NCI-H1105 (cell line): ENCODE results near the gene RAPGEF1.
"Not testable (repeated sequence)": the region's sequence is repeated elsewhere in the genome, so short reads cannot be mapped to it uniquely, and the experiment has no call there.

Experiments
- DNase-seq: peaks from one replicate; lab custom pipeline; 2025; lab: John Stamatoyannopoulos, UW

Gene RAPGEF1

DNA sequence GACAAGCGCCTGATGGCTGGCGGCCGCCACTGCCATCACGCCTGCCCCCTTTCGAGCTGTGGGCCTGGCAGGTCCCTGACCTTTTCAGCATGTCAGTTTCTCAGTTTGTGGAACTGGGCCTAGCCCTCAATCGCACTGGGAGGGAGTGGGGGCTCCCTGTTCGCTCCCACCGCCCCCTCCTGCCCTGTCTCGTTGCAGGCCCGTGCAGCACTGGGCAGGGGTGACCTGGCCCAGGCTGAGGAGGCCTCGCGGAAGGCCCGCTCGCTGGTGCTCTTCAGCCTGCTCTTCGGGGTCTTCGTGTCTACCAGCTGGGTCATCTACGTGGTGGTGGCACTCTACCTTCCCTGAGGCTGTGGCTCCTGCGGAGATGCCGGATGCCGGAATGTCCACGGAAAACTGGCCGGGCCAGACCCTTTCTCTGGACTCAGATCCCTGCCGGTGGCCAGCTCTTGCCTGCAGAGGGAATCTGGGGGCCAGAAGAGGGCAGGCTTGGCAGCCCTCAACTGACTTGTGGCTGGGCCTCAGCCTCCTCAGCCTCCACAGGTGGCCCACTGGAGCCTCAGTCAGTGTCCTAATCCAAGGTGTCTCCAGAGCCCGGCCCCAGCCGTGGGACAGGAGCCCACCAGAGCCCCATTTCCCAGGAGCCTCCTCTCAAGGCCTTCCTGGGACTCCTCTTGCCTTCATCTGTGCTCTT, 181.9 kb downstream of the RAPGEF1 start:
- DNase-seq: no peak

DNA sequence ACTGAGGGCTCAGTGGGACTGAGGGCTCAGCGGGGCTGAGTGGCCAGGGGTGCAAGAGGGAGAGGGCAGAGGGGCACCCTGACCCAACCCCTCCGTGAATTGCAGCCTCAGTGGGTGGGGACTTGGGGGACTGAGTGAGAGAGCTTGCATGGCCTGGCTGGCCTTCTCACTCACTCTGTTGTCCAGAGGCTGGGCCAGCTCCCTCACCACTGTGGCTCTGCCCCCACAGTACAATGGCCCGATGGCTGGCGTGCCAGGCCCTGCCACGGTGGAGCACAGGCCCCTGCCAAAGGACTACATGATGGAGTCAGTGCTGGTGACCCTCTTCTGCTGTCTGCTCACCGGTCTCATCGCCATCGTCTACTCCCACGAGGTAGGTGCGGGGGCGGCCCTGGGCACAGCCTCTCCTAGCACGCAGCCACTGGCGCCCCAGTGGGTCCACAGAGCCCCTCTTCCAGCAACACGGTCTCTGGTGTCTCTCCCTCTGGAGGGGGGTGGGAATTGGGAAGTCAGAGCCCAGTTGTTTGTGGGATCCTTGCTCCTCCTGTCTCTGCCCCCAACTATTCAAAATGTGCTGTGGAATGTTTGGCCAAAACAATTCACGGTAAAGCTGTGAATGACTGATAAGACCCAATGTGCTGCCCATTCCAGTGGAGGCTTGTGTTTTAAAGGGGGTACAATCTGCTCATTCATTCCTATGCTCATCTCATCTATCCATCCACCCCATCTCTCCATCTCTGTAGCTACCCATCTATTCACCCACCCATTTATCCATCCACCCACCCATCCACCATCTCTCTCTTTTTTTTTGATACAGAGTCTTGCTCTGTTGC, 183.8 kb downstream of the RAPGEF1 start:
- DNase-seq: no peak

DNA sequence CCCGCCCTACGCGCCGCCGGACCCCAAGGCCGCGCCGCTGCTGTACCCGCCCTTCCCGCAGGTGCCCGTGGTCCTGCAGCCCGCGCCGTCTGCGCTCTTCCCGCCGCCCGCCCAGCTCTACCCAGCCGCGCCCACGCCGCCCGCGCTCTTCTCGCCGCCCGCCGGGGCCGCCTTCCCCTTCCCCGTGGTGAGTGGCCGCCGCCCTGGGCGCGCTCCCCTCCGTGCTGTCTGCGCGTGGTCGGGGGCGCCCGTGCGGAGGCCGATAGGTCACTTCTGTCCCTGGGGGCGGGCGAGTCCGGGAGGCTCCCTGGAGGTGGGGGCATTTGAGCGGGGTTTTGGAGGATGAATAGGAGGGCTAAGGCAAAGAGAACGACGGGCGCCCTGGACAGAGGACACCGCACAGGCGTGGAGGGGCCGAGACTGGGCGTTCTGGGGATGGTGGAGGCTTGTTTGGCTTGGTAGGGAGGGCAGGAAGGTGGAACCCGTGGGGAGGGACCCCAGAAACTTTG, 185.0 kb downstream of the RAPGEF1 start:
- no peak for DNase-seq

DNA sequence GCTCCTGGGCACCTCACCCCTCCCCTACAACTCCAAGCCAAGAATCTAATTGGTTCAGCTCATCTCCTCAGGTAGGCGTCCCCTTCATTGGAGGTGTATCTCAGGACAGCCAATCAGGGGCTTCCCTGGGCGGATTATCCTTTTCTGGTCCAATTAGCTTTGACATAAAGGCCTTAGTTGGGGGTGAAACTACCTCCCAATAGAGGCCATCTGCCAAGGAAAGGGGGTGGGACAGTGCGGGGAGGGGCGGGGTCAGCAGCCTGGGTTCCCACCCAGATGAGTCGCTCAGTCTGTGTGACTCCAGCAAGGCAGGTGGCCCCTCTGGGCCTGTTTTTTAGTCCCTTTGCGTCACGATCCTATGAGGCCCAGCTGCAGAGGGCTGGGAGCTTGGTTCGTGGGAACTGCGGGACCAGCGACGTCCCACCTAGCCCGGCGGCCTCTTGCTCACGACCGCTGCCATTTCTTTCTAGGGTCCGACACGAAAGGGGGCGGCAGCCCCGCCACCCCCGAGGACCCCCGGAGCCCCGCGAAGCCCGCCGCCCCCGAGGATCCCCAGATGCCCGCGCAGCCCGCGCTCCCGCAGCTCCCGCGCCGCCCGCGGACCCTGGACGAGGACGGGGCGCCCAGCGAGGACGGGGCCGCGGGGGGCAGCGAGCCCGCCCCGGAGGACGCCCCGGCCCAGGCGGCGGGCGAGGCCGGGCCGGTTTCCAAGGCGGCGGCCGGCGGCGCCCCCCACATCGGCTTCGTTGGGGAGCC, 185.6 kb downstream of the RAPGEF1 start:
- no peak for DNase-seq

DNA sequence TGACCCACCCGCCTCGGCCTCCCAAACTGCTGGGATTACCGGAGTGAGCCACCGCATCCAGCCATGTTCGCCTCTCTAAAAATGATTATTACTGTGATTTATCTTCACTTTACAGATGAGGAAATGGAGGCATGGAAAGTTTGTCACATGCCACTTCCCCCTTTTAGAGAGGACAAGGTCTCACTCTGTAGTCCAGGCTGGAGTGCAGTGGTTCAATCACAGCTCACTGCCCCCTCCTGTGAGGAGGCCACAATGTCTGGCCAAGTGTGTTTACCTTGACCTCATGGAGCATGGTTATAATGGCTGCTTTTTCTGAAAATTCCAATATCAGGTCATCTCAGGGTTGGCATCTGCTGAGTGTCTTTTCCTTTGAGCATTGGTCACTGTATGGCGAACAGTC, 187.8 kb downstream of the RAPGEF1 start:
- DNase-seq: no peak

DNA sequence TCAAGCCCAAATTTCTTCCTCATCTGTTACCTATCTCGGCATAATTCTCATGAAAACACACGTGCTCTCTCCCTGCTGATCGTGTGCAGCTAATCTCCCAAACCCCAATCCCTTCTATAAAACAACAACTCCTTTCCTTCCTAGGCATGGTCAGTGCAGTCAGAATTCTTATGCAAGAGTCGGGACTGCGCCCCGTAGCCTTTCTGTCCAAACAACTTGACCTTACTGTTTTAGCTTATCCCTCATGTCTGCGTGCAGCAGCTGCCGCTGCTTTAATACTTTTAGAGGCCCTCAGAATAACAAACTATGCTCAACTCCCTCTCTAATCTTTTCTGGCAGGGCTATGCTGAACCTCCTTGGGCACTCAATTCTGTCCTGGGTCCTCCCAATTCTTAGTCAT, 189.4 kb downstream of the RAPGEF1 start:
- DNase-seq: not testable (repeated sequence)

DNA sequence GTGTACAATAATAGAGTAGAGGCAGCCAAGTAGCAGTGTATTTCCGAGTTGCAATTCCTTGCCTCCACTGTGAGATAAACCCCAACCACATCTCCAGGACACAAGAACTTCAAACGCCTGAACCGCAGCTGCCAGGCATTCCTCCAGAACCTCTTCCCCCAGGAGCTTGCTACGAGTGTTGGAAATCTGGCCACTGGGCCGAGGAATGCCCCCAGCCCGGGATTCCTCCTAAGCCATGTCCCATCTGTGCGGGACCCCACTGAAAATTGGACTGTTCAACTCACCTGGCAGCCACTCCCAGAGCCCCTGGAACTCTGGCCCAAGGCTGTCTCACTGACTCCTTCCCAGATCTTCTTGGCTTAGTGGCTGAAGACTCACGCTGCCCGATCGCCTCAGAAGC, 190.7 kb downstream of the RAPGEF1 start:
- DNase-seq: not testable (repeated sequence)

DNA sequence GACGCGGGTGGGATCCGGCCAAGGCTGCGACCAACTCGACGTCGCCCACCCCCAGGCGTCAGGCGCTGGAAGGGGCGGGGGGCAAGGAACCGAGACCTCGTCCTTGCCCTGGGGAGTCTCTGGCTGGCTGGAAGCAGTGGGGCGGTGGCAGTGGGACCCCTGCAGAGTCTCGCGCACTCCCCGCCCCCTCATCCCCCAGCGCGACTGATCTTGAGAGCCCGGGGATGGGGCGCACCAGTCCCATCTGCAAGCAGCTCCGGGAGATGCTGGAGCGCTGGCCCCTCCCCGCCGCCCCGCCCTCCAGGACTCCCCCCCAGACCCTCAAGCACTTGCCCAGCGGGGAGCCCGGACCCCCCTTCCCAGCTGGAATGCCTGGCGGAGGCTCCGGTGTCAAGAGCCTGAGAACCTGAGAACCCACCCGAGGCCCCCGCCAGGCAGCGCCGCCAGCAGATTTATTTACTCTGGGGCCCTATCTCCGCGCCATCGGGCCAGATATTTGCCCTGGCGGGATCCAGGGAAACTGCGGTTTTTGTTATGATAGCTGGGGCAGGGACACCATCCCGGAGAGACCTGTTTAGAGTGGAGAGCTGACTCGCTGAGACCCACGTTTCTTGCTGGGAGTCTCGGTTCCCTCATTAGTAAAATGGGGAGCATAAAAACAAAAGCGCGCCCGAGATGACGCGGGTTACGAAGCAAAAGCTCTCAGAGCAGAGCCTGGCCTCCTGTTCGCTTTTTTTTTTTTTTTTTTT, 193.4 kb downstream of the RAPGEF1 start:
- peak; percentile 40 for DNase-seq

DNA sequence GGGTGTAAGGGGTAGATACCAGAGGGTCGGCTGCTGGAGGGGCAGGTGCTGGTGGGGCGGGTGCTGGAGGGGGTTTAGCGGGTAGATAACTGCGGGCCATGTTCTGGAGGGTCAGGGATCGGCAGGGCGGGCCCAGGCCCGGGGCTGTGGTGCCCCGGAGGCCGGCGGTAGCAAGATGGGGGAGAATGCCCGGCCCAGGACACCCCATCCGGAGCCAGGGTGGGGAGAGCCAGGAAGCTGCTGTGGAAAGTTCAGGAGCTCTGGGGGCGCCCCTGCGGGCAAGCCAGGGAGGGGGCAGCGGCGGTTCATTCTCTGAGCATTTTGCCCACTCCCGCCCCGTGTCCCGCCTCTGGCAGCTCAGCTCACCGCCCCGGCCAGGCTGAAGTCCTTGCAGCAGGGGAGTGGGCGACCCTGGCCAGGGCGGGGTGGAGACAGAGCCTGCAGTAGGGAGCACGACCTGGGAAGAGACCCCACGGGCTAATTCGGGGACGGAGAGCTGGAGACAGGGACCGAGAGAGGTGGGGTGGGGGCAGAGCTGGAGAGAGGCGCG, 194.0 kb downstream of the RAPGEF1 start:
- no peak for DNase-seq

DNA sequence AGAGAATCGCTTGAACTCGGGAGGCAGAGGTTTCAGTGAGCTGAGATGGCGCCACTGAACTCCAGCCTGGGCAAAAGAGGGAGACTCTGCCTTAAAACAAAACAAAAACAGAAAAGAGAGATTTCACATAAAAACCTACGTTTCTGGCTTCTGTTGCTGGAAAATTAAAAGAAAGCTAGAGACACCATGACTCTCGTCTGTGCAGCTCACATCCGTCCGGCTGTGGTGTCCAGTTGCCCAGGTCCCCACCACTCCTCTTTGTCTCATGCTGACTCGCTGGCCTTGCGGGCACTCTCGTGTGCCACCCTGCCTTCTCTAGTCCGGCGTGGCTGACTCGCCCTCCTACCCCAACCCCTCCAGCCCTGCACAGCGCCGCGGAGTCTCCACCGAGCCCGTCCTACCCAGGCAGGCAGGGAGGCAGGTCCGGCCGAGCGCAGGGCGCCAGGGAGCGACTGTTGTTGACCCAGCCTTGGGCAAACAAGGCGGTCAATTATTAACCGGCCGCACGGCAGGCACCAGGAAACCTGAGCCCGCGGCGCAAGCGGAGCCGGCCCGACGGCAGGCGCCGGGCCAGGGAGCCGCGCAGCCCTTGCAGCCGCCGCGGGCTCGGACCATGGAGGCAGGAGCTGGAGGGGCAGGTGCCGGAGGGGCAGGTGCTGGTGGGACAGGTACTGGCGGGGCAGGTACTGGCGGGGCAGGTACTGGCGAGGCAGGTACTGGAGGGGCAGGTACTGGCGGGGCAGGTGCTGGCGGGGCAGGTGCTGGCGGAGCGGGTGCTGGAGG, 194.7 kb downstream of the RAPGEF1 start, which contains the start of gene PRRT1B:
Gene PRRT1B, plus strand, starts transcription at position 521 of the 783 bp plus-strand sequence. Its CDS starts 93 bp downstream, at position 614.
- no peak for DNase-seq

DNA sequence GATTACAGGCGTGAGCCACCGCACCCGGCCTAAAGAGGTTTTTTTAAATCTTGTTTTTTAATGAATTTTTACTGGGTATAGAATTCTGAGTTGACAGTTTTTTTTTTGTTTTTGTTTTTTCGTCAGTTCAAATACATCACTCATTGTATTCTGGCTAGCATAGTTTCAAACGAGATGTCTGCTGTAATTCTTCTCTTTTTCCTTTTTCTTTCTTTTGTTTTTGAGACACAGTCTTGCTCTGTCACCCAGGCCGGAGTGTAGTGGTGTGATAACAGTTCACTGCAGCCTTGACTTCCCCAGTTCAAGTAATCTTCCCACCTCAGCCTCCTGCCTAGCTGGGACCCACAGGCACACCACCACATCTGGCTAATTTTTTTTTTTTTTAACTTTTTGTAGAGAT, 196.7 kb downstream of the RAPGEF1 start:
- no peak for DNase-seq

DNA sequence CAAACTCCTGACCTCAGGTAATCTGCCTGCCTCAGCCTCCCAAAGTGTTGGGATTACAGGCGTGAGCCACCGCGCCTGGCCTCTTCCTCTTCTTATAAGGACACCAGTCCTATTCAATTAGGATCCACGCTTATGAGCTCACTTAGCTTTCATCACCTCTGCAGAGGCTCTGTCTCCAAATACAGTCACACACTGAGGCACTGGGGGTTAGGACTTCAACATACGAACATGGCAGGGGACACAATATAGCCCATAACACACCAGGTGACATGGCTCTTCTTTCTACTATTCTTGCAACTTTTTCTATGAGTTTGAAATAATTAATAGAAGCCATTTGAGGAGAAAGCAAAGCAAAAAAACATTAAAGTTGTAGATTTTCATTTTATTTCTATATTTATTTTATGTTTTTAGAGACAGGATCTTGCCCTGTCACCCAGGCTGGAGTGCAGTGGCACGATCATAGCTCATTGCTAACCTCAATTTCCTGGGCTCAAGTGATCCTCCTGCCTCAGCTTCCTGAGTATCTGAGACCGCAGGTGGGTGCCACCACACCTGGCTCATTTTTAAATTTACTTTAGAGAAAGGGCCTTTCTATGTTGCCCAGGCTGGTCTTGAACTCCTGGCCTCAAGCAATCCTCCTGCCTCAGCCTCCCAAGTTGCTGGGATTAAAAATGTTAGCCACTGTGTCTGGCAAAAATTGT, 200.5 kb downstream of the RAPGEF1 start:
- DNase-seq: no peak

DNA sequence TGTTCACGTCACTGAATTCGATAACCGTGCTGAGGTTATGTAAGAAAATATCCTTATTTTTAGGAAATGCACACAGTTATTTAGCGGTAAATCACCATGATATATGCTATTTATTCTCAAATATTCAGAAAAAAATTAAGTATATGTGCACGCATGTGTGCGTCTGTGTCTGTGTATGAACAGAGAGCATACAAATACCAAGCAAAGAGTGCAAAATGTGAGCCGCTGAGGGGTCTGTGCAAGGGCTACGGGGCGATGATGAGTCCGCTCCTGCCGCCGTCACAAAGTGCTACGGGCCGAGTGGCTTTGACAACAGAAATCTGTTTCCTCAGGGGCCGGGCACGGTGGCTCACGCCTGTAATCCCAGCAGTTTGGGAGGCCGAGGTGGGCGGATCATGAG, 201.9 kb downstream of the RAPGEF1 start:
- no peak for DNase-seq

DNA sequence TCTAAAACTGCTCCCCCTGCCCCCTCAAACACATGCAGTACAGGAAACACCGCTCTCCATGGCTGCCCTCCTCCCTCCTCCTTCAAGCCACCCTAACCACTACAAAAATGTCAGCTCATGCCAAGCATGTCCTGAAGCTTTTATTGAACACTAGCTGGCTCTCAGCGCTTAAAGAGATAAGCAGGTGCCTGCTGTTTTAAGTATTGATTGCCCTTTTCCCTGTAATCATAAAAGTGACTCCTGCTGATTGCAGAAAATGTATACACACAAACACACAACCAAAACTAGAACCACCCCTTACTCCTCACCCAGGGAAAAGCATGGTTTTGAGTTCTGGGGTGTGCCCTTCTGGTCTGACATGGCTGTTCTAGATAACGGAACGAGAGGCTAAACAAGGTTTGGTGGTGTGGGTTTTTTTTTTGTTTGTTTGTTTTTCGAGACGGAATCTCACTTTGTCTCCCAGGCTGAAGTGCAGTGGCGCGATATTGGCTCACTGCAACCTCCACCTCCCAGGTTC, 205.1 kb downstream of the RAPGEF1 start:
- no peak for DNase-seq

DNA sequence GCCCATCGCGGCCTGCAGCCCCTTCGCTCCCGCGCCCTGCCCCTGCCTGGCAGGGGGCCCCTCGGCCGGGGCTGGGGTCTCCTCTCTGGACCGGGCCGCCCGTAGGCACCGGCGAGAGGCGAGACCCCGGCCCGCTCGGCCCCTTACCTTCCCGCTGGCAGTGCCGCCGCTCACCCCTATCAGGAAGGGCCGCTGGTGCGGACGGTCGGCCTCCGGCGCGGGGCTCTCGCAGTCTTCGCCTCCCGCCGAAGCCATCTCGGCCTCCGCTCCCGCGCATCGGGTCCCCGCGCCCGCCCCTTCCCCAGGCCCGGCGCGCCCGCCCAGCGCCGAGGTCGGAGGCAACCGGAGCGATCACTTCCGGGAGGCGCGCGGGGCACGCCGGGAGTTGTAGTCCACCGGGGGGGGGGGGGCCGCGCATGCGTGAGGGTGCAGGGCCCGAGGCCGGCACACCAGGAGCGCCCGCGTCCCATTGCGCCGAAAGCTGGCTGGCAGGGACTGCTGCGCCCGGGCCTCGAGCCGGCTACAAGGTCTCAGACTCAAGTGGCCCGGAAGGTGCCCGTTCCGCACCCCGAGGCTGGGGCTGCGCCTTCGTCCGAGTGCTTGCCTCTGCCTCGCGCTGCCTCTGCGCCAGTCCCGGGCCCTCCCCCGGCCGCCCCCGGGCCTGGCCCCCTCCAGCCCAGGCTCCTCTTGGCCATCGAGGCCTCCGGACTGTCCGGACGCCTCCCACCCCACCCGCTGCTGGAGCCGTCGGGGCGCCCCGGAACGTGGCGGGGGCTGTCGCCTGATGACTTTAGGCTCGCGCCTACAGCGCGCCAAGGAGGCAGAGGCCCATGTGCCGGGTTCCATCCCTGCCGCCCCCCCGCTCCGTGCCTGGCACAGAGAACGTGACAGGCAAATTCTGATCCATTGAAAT, 208.7 kb downstream of the RAPGEF1 start, which contains the start of gene UCK1:
Gene UCK1, minus strand, starts transcription at position 344 of the 913 bp plus-strand sequence. Its CDS starts 89 bp downstream, at position 255.
- peak; percentile 83 for DNase-seq

DNA sequence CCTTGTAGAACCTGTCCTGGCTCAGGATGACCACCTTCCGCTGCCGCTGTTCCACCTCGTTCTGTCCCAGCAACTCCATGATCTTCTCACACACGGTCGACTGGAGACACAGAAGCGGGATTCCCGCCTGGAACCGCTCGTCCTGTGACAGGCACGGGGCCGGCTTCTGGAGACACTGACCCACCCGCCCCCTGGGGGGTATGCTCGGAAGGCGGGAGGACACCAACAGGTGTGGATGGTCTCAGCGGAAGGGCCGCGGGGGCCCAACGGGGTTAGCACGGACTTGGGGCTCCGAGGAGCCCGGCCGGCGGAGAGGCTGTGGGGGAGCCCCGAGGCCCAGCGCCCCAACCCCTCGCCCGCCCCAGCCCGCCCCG, 209.3 kb downstream of the RAPGEF1 start:
- no peak for DNase-seq

DNA sequence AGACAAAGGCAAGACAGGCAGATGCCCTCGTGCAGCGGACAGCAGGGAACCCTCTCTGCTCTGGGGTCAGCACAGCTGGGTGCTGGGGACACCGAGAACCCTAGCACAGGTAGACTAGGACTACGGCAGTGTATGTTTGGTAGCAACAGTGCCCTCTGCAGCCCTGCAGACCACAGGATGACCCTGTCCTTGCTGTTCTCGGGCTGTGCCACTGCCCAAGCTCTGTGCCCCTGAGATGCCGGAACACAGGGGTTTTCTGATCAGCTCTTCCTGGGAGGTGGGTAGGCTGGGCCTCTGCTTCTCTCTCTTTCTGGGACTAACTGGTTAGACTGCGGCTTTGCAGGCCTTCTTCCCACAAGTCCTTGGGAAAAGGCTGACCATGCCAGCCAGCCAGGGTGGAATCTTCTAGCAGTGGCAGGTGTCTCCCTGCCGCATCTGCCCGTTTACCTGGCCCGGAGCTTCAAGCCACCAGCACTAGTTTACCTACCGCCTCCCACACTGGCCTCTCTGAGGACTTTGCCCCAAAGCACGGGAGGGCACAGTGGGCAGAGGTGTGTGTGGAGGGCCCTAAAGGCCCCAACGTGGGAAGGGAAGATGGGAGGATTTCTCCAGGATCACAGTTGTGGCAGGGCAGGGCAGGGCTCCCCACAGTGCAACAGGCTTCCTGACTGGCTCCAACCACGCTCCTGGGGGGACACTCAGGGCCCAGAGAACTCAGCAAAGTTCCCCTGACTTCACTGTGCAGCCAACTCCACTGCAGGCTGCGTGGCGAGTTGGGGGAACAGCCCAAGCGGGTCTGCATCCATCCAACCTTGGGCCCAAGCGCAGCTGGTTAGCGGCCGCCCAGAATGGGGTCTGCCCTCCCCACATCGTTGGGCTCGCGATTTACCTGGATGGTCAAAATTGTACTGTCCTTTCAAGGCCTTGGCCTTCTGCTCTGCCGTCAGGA, 210.0 kb downstream of the RAPGEF1 start:
- DNase-seq: no peak
